ENCODE measurements around the gene CFB. TPM values are rescaled to one million over a fixed set of nuclear protein-coding genes. Genes with fewer than 3 reads are reported as not detected.
"Not testable (repeated sequence)": the region's sequence is repeated elsewhere in the genome, so short reads cannot be mapped to it uniquely, and the experiment has no call there.

The CFB gene
- total RNA-seq, 4 donors from 2014 or later = 16.7 to 1,024 (median 264) TPM

GRCh38 chr6:31927863-31928671, 17.8 kb upstream of the CFB start:
- TF ChIP-seq CTCF (IDR thresholded peaks at IDR 0.05) = no peak
- DNase-seq (ENCODE audit: low spot score) (no peak), ATAC-seq (ENCODE audit: low FRiP score) (peak; percentile 46)

GRCh38 chr6:31928672-31928939, 17.3 kb upstream of the CFB start:
- TF ChIP-seq CTCF (IDR thresholded peaks at IDR 0.05) = no peak
- no peak for DNase-seq (ENCODE audit: low spot score)
- ATAC-seq (ENCODE audit: low FRiP score) = no peak

- ATAC-seq (ENCODE audit: low FRiP score) = no peak
- TF ChIP-seq CTCF (IDR thresholded peaks at IDR 0.05) = no peak
- DNase-seq (ENCODE audit: low spot score) = no peak
Measured at GRCh38 chr6:31930962-31931361, 14.9 kb upstream of the CFB start.

- not testable (repeated sequence) for ATAC-seq (ENCODE audit: low FRiP score); DNase-seq (ENCODE audit: low spot score)
Measured at GRCh38 chr6:31932137-31932536, 13.8 kb upstream of the CFB start.

- TF ChIP-seq CTCF (IDR thresholded peaks at IDR 0.05) = no peak
- no peak for DNase-seq (ENCODE audit: low spot score)
- ATAC-seq (ENCODE audit: low FRiP score) = peak; percentile 35
Measured at GRCh38 chr6:31933537-31933936, 12.4 kb upstream of the CFB start.

GRCh38 chr6:31935021-31935420, 10.9 kb upstream of the CFB start:
- DNase-seq (ENCODE audit: low spot score) (no peak), ATAC-seq (ENCODE audit: low FRiP score) (no peak)
- no peak for TF ChIP-seq CTCF (IDR thresholded peaks at IDR 0.05)

GRCh38 chr6:31935823-31936222, 10.1 kb upstream of the CFB start:
- TF ChIP-seq CTCF (IDR thresholded peaks at IDR 0.05) = no peak
- ATAC-seq (ENCODE audit: low FRiP score) (no peak), DNase-seq (ENCODE audit: low spot score) (no peak)
